GM04504 (cell line): ENCODE measurements around the gene FBXW4.

Experiments used
- DNase-seq: peaks from one replicate; pipeline ENCODE4 v3.0.0-alpha.2; 2012; ENCODE audit warnings: low read depth

FBXW4 gene

GRCh38 chr10:101580486-101581399 is 114.2 kb downstream of the FBXW4 start:
- DNase-seq: no peak

DNA sequence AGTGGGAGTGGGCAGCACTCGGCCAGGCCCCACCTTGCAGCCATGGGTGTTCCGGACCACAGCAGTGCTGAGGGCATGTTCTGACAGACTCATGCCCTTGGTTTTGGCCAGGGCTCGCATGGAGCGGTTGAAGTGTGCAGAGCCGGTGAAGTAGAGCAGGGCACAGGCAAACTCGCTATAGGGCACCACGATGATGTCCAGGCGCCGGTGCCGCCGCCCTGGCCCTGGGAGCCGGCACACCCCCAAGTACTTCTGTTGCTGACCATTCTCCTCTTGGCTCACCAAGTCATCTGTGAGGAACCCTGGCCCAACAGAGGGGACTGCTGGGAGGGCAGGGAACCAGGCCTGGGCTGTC is 115.5 kb downstream of the FBXW4 start:
- DNase-seq: no peak

GRCh38 chr10:101578803-101579515 is 116.0 kb downstream of the FBXW4 start:
- no peak for DNase-seq

DNA sequence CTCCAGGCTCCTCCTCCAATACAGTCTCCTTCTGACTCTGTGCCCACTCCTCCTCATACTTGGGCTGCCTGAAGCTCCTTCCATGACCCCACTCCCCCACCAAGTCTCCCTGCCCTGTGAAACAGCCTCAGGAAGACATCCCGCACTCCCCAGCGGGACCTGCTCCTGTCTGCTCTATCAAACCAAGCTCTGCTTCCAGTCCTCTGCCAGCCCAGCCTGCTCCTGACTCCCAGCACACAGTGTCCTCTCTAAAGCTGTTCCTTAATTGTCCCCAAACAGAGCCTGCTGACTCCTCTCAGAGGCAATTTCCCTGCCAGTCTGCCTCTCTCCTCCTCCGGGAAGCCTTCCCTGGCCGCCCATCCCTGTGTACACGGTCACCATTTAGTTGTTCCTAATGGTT is 116.8 kb downstream of the FBXW4 start:
- no peak for DNase-seq

DNA sequence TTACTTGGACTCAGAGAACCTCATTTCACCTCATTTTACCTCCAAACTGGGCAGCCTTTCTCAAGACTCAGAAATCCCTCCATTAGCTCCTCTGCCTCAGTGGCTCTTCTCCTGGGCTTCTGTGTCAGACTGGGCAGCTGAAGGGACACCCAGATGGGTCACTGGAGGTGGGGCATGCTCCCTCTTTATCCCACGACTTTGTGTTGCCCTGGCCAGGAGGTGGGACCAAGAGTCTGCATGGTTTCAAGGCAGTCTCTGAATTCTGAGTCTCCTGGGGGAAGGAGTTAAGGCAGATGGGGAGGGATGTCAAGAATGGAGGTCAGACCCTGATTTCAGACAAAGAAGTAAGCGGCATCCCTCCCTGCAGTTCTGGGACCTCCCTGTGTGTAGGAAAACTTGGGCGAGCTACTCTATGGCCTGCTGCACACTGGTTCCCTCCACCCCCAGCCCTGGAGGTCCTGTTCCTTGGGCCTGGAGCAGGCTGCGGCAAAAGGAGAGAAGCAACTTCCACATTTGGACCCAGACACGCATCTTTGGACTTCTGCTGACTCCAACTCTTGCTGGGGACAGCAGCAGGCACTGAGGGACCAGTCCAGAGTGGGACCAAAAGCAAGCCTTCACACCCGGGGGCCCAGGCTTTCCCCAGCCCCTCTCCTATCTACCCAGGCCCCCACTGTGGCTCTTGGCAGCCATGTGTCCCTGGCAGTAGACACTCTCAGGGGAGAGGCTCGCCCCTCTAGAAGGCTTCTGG is 117.7 kb downstream of the FBXW4 start:
- DNase-seq: no peak

DNA sequence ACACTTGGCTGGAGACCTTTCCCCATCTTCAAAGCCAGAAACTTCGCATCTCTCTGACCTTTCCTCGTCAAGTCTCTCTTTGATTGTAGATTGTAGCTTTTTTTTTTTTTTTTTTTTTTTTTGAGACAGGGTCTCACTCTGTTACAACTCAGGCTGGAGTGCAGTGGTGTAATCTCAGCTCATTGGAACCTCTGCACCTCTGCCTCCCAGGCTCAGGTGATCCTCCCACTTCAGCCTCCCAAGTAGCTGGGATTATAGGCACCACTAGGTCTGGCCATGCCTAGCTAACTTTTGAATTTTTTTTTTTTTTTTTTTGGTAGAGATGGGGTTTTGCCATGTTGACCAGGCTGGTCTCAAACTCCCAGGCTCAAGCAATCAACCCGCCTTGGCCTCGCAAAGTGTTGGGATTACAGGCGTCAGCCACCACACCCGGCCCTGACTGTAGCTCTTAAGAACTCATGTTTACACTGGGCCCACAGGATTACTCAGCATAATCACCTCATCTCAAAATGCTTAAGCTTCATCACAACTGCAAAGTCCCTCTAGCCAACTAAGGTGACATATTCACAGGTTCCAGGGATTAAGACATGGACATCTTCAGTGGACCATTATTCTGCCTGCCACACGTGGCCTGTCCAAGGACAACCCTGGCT is 118.6 kb downstream of the FBXW4 start:
- DNase-seq: no peak

- no peak for DNase-seq
Measured at GRCh38 chr10:101575580-101576210, 119.3 kb downstream of the FBXW4 start.

DNA sequence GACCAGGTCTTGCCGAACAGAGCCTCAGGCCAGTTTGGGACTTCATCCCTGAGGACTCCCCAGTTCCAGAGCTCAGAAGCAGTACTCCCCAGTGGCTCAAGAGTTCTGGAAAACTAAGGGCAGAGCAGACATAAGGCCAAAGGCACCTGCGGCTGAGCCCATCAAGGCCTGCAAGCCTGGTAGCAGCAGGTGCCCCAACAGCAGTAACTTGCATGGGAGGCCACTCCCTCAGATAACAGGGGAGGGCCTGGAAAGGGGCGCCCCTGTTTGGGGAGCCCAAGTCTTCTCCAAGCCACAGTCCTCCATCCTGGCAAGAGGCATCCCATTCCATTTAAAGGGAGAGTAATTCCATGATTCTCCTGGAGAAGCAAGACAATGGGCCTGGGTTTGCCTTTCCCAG is 119.9 kb downstream of the FBXW4 start:
- no peak for DNase-seq

DNA sequence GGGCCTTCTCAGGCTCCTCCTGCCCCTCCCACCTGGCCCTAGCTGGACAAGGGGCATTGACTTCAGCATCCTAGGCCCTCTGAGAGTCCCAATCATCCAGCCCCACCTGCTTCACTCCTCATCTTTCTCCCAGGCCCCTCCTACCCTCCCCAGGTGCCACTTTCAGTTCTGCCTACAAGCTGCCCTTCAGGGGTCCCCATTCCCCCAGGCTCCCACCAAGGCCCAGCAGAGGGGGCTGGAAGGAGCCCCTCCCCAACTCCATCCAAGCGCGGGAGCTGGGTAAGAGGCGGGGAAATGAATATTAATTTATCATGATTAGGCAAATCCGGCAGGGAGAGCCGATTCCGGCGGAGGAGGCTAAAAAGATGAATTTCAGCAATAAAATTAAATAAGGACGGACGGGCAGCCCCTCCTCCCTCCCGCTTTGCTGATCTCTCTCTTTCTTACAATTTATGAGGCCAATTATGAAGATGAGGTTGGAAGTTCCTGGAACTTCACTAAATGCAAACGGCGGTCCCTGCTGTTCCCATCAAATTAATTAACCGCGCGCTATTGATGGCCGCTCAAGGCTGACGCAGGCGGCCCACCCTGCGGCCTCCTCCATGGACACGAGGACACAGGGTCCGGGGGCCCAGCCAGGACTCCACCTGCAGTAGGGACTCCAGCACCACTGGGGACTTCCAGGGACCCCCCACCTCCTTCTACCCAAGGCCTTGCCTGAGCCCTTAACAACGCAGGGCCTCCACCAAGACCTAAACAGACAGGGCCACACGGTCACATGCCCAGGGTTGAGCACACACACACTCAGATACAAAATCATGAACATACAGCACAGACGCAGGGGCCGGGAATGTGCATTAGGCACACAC is 120.9 kb downstream of the FBXW4 start:
- no peak for DNase-seq

DNA sequence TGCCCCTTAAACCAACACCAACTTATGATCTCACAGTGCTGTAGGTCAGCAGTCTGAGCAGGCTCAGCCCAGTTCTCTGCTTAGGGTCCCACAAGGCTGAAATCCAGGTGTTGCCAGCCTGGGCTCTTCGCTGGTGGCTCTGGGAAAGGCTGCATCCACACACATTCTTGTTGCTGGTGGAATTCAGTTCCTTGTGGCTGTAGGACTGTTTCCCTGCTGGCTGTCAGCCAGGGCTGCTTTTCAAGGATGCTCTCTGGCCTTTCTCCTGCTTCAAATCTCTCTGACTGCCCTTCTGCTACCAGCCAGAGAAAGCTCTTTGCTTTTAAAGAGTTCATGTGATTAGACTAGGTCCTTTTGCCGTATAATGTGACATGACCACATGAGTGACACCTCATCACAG is 122.2 kb downstream of the FBXW4 start:
- no peak for DNase-seq

- no peak for DNase-seq
Measured at GRCh38 chr10:101572126-101572525, 122.8 kb downstream of the FBXW4 start.

DNA sequence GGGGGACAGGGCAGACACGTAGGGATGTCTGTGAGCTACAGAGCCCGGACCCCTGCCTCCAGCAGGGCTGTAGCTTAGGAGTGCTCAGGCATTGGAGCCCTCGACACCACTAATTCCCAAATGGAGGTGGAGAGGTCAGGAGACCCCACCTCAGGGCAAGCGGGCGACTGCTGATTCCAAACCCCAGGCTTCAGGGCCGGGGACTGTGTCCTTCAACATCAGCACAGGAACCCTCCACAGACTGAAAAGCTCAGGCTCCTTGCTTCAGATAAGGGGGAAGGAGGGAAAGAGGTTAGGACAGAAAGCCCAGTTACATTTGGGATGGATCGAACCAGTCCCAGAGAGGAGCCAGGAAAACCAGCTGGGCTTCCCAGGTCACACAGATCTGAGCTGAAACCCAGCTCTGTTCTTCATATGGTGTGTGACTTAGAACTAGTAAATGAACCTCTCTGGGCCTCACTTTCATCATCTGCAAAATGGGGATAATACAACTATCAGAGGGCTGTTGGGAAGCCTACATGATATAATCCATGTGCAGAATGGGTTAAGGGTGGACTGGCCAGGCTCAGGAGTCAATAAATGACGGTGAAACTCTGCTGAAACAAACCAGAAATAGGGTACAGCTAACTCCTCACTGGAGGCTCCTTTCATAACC is 123.6 kb downstream of the FBXW4 start:
- no peak for DNase-seq

DNA sequence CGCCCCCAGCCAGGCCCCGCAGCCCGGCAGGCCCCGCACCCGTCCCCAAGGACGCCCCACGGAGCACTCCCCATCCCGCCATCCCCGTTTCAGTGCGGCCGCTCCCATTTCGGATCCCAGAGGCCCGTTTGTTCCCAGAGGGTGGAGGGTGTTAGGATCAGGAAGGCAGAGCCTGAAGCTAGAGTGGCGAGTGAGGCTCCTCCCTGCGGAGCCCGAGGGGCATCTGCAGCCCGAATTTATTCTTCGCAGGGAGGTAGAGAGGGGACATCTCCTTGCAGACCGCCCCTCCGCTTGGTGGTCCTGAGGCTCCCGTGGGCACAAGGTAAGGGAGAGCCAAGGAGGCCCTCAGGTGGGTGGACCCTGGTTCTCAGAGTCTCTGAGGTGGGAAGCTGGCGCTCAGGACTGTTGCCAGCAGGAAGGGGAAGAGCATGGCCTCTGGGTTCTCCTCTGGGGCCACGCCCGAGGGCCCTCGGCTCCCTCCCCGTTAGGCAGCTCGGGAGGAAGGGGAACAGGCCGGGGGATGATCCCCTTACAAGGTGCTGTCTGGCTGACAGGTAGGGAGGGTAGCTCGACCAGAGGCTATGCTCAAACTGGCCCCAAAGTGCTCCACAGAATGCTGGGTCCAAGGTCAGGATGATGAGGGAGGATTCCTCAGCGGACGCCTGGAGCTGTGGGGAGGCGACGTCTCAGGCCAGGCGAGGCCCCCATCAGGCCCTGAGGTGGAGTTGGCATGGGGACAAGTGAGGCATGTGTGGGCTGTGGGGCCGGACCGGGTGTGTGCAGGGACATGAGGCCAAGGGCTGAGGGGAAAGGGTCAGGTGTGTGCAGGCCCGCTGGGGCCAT is 124.3 kb downstream of the FBXW4 start:
- DNase-seq: no peak

GRCh38 chr10:101569622-101570427 is 125.1 kb downstream of the FBXW4 start:
- no peak for DNase-seq

DNA sequence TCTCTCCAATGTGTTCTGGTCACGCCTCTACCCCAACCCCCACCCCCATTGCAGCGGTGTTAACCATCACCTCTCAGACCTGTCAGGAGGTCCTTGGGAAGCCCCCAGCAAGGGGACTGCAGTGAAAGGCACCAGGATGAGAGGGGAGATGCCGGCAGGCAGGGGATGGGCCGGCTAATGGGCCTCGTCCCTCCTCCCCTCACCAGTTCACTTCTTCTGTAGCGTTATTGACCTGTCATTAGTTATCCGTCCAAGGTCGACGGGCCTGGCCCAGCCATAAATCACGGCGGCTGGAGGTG is 125.7 kb downstream of the FBXW4 start:
- no peak for DNase-seq

GRCh38 chr10:101568054-101568745 is 126.8 kb downstream of the FBXW4 start:
- no peak for DNase-seq

DNA sequence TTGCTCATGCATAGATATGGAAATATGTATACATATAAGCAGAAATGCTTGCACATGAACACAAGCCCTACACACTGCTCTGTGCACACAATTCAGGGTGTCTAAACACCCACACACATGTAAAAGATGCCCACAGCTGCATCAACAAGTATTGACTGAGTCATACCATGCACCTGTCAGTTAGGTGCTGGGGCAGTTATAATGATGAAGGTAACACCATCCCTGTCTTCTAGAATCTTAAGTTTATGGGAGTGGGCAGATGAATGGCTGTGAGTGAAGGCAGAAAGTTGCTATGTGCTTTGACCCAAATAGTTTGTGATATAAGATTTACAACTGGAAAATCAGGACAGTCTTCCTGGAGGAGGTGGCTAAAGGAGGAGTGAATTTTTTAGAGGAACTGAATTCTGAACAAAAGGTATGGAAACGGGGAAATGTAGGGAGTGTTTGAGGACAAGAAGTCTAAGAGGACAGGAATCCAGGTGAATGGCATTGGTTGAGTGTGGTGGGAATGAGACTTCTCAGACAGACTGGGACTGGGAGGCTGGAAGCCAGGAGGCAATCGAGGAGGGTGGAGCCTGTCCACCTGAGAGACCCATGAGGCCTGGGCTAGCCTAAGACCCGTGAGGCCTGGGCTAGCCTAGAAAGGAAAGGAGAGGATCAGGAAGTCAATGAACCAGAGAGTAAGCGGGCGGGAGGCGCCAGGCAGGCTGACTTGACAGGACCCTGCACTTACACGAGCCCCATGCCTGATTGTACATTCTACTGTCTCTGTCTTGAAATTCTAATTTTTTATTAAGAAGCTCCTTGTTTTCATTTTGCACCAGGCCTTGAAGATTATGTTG is 127.6 kb downstream of the FBXW4 start:
- no peak for DNase-seq
